Liver (tissue), 9 donors: ENCODE results near the gene CD244. TPM values are rescaled to one million over a fixed set of nuclear protein-coding genes. Genes with fewer than 3 reads are reported as not detected.

Experiments
- DNase-seq: peaks from one replicate; pipeline ENCODE4 v3.0.0-alpha.2; 2017; ENCODE audit warnings: low spot score
- H3K27ac ChIP-seq, 2 donors: one replicate each; pipeline ENCODE4 v1.7.0; 2013; ENCODE audit warnings: inconsistent platforms in 2 of 2, low read length in 2 of 2, control low read depth in 1 of 2, low read depth in 1 of 2, mild to moderate bottlenecking in 1 of 2
- H3K27me3 ChIP-seq, 4 donors: one replicate each; pipeline versions ENCODE4 v1.6.1 to v1.7.0; 2013; ENCODE audit warnings: low read length in 3 of 4, inconsistent platforms in 1 of 4, mild to moderate bottlenecking in 1 of 4, moderate library complexity in 1 of 4; ENCODE audit not compliant: control insufficient read depth in 4 of 4, insufficient read depth in 4 of 4
- H3K36me3 ChIP-seq, 4 donors: one replicate each; pipeline versions ENCODE4 v1.6.1 to v1.7.0; 2013; ENCODE audit warnings: low read length in 3 of 4, mild to moderate bottlenecking in 3 of 4, low read depth in 1 of 4, moderate library complexity in 1 of 4; ENCODE audit not compliant: control insufficient read depth in 4 of 4, insufficient read depth in 3 of 4
- H3K4me1 ChIP-seq, 4 donors: one replicate each; pipeline versions ENCODE4 v1.6.1 to v1.7.0; 2013; ENCODE audit warnings: low read length in 3 of 4, mild to moderate bottlenecking in 3 of 4, moderate library complexity in 1 of 4; ENCODE audit not compliant: control insufficient read depth in 4 of 4, insufficient read depth in 4 of 4
- H3K4me3 ChIP-seq, 3 donors: one replicate each; pipeline versions ENCODE4 v1.6.1 to v1.7.0; 2013; ENCODE audit warnings: low read length in 3 of 3, control low read depth in 1 of 3, low read depth in 1 of 3, mild to moderate bottlenecking in 1 of 3
- H3K9ac ChIP-seq, 2 donors: one replicate each; pipeline ENCODE4 v1.7.0; 2013; ENCODE audit warnings: low read length in 2 of 2, mild to moderate bottlenecking in 2 of 2, moderate library complexity in 2 of 2, control low read depth in 1 of 2, low read depth in 1 of 2
- H3K9me3 ChIP-seq, 4 donors: one replicate each; pipeline versions ENCODE4 v1.6.1 to v1.7.0; 2013; ENCODE audit warnings: low read length in 3 of 4; ENCODE audit not compliant: control insufficient read depth in 4 of 4
- CTCF ChIP-seq: fragments of 150-350 bp; IDR thresholded peaks from 2 replicates; pipeline ENCODE4 v1.5.1; 2017; ENCODE audit warnings: improper control_type of control experiment, low read depth, low read length; ENCODE audit not compliant: missing input control
- EGR1 ChIP-seq, 2 donors: IDR thresholded peaks; 2 replicates each; pipeline ENCODE4 v1.6.1; 2016 to 2018; ENCODE audit warnings: antibody characterized with exemption in 2 of 2, low read depth in 2 of 2
- FOXA1 ChIP-seq: IDR thresholded peaks from 2 replicates; pipeline ENCODE4 v1.6.1; 2016; ENCODE audit warnings: antibody characterized with exemption
- FOXA2 ChIP-seq: IDR thresholded peaks from 2 replicates; pipeline ENCODE4 v1.6.1; 2016; ENCODE audit warnings: antibody characterized with exemption
- GABPA ChIP-seq, 2 donors: IDR thresholded peaks in 1 of 2; conservative IDR thresholded peaks in 1 of 2; 2 replicates each; pipeline ENCODE4 v1.6.1; 2016; ENCODE audit warnings: antibody characterized with exemption in 2 of 2, mild to moderate bottlenecking in 1 of 2, moderate library complexity in 1 of 2
- HNF4A ChIP-seq, 2 donors: conservative IDR thresholded peaks; 2 replicates each; pipeline ENCODE4 v1.6.1; 2016; ENCODE audit warnings: antibody characterized with exemption in 2 of 2, mild to moderate bottlenecking in 2 of 2
- HNF4G ChIP-seq: IDR thresholded peaks from 2 replicates; pipeline ENCODE4 v1.6.1; 2016; ENCODE audit warnings: antibody characterized with exemption
- JUND ChIP-seq, 2 donors: IDR thresholded peaks; 2 replicates each; pipeline ENCODE4 v1.6.1; 2016; ENCODE audit warnings: antibody characterized with exemption in 2 of 2
- MAX ChIP-seq: IDR thresholded peaks from 2 replicates; pipeline ENCODE4 v1.6.1; 2016; ENCODE audit warnings: antibody characterized with exemption
- NR2F2 ChIP-seq: IDR thresholded peaks from 2 replicates; pipeline ENCODE4 v1.6.1; 2016; ENCODE audit warnings: antibody characterized with exemption
- RAD21 ChIP-seq, 2 donors: IDR thresholded peaks; 2 replicates each; pipeline ENCODE4 v1.6.1; 2016; ENCODE audit warnings: antibody characterized with exemption in 2 of 2, mild to moderate bottlenecking in 2 of 2
- REST ChIP-seq: IDR thresholded peaks from 2 replicates; pipeline ENCODE4 v1.6.1; 2016; ENCODE audit warnings: antibody characterized with exemption, mild to moderate bottlenecking
- RXRA ChIP-seq, 2 donors: IDR thresholded peaks; 2 replicates each; pipeline ENCODE4 v1.6.1; 2017 to 2018; ENCODE audit warnings: antibody characterized with exemption in 2 of 2, mild to moderate bottlenecking in 1 of 2
- SP1 ChIP-seq: IDR thresholded peaks from 2 replicates; pipeline ENCODE4 v1.6.1; 2018; ENCODE audit warnings: antibody characterized with exemption, mild to moderate bottlenecking
- TAF1 ChIP-seq: conservative IDR thresholded peaks from 2 replicates; pipeline ENCODE4 v1.6.1; 2016; ENCODE audit warnings: antibody characterized with exemption, mild to moderate bottlenecking
- YY1 ChIP-seq: IDR thresholded peaks from 2 replicates; pipeline ENCODE4 v1.6.1; 2016; ENCODE audit warnings: antibody characterized with exemption, mild to moderate bottlenecking
- ZBTB33 ChIP-seq: IDR thresholded peaks from 2 replicates; pipeline ENCODE4 v1.6.1; 2016; ENCODE audit warnings: antibody characterized with exemption
- WGBS: extraction: QIAGEN DNeasy Blood & Tissue Kit; methylation state at CpG from one replicate; pipeline ENCODE4 v1.1.7; 2013; 5-methylcytosine and 5-hydroxymethylcytosine counted together
- polyA plus RNA-seq, 2 donors: library from polyadenylated mRNA; stranded (reverse) in 1 of 2; unstranded in 1 of 2; fragments of 200-250 nt in 1 of 2; fragments of >200 nt in 1 of 2; fragmentation: Nextera tagmentation in 1 of 2; extraction: Ambion mirVana in 1 of 2; gene quantifications; one replicate each; pipeline versions ENCODE4 v1.2.1 to v1.2.3, GENCODE V29; 2013 to 2015
- total RNA-seq, 2 donors: library from RNA; depleted of rRNA; stranded (reverse); fragments of >200 nt; gene quantifications; one replicate each; pipeline ENCODE4 v1.2.3, GENCODE V29; 2014
- TF ChIP-seq, protein P1 (sequence below): IDR thresholded peaks from 2 replicates; pipeline ENCODE4 v1.6.1; 2016; ENCODE audit warnings: antibody characterized with exemption
- donor health status: healthy.
- donor health status: healthy.
- donor health status: healthy.
- donor health status: healthy.
- donor health status: healthy.

CD244 gene
- total and polyA plus RNA-seq, 4 donors: 0.85 to 6.6 (median 1.8) TPM

DNA sequence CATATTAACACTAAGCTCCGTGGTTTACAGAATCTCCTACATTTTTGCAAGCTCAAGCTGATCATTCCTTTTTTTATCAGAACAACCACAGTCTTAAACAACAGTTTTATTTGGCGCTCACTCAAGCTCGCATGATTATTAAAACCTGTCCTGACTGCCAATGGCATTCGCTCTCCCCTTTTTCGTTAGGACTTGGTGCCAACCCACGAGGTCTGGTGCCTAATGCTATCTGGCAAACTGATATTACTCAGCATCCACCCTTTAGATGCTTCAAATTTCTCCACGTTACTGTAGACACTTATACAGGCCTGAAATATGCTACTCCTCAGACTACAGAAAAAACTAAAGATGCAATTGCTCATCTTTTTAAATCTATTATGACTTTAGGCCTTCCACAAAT, 45.3 kb upstream of the CD244 start:
- DNase-seq: no peak
- no peaks in the 10 kb centered on the region for H3K4me1 ChIP-seq
- H3K27ac ChIP-seq: no peak overlapping the region
- H3K9me3 ChIP-seq: no peaks in the 10 kb centered on the region
- H3K9ac ChIP-seq: no peak overlapping the region
- H3K27me3 ChIP-seq: no peaks in the 10 kb centered on the region
- 82% methylated on average over 7 of the region's 7 CpGs for WGBS
- no peak overlapping the region for H3K4me3 ChIP-seq
- TF ChIP-seq NR2F2 (no peak), FOXA1 (no peak), GABPA (IDR thresholded peaks at IDR 0.05 in 1 of 2, conservative IDR thresholded peaks at IDR 0.05 in 1 of 2) (no peak), JUND (IDR thresholded peaks at IDR 0.05) (no peak), CTCF (no peak), SP1 (no peak), HNF4A (conservative IDR thresholded peaks at IDR 0.05) (no peak), FOXA2 (no peak), YY1 (no peak), TAF1 (no peak), RXRA (IDR thresholded peaks at IDR 0.05) (no peak), REST (no peak), HNF4G (no peak)
- TF ChIP-seq, protein P1, sequence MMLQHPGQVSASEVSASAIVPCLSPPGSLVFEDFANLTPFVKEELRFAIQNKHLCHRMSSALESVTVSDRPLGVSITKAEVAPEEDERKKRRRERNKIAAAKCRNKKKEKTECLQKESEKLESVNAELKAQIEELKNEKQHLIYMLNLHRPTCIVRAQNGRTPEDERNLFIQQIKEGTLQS: no peak
- H3K36me3 ChIP-seq: no peaks in the 10 kb centered on the region

GRCh38 chr1:160905617-160905989, 42.9 kb upstream of the CD244 start:
- Histone ChIP-seq H3K36me3 (no peaks in the 10 kb centered on the region), H3K27ac (no peak overlapping the region), H3K9me3 (no peaks in the 10 kb centered on the region), H3K4me1 (no peaks in the 10 kb centered on the region), H3K4me3 (no peak overlapping the region), H3K27me3 (no peaks in the 10 kb centered on the region), H3K9ac (no peak overlapping the region)
- WGBS: 87% methylated on average over 4 of the region's 4 CpGs
- no peak for DNase-seq
- no peak for TF ChIP-seq RXRA (IDR thresholded peaks at IDR 0.05)
- TF ChIP-seq FOXA1: no peak
- no peak for TF ChIP-seq GABPA (IDR thresholded peaks at IDR 0.05 in 1 of 2, conservative IDR thresholded peaks at IDR 0.05 in 1 of 2)
- no peak for TF ChIP-seq SP1
- TF ChIP-seq NR2F2: no peak
- no peak for TF ChIP-seq HNF4A (conservative IDR thresholded peaks at IDR 0.05)
- TF ChIP-seq HNF4G: no peak
- TF ChIP-seq REST: no peak
- no peak for TF ChIP-seq TAF1
- TF ChIP-seq CTCF: no peak
- no peak for TF ChIP-seq EGR1 (IDR thresholded peaks at IDR 0.05; ENCODE audit: low read depth in 2 of 2)
- TF ChIP-seq MAX: no peak
- no peak for TF ChIP-seq ZBTB33
- no peak for TF ChIP-seq JUND (IDR thresholded peaks at IDR 0.05)
- TF ChIP-seq RAD21 (IDR thresholded peaks at IDR 0.05): no peak
- TF ChIP-seq YY1: no peak
- TF ChIP-seq, protein P1: no peak
